H9 (cell line): ENCODE measurements around the gene RRP1B. TPM values are rescaled to one million over a fixed set of nuclear protein-coding genes. Genes with fewer than 3 reads are reported as not detected.

Experiments
- DNase-seq: peaks from one replicate; pipeline ENCODE4 v3.0.0-alpha.2; 2017
- H2AFZ ChIP-seq: one replicate; pipeline ENCODE4 v1.6.1; 2013; ENCODE audit warnings: mild to moderate bottlenecking, low read length, control low read depth, moderate library complexity
- H2AK5ac ChIP-seq: 2 replicates; pipeline ENCODE4 v1.6.1; 2013; ENCODE audit warnings: low read length, control low read depth, mixed read lengths; ENCODE audit not compliant: insufficient read length
- H2BK120ac ChIP-seq: one replicate; pipeline ENCODE4 v1.6.1; 2013; ENCODE audit warnings: low read depth, mild to moderate bottlenecking, low read length, control low read depth, inconsistent platforms; ENCODE audit not compliant: poor library complexity, severe bottlenecking
- H2BK12ac ChIP-seq: 2 replicates; pipeline ENCODE4 v1.6.1; 2013; ENCODE audit warnings: low read length, control low read depth, mixed read lengths, low read depth; ENCODE audit not compliant: insufficient read length
- H2BK15ac ChIP-seq: 2 replicates; pipeline ENCODE4 v1.6.1; 2013; ENCODE audit warnings: low read depth, low read length, control low read depth
- H2BK20ac ChIP-seq: one replicate; pipeline ENCODE4 v1.6.1; 2013; ENCODE audit warnings: low read depth, mild to moderate bottlenecking, low read length, control low read depth, inconsistent platforms; ENCODE audit not compliant: poor library complexity, severe bottlenecking
- H2BK5ac ChIP-seq: 2 replicates; pipeline ENCODE4 v1.6.1; 2013; ENCODE audit warnings: low read length, control low read depth, mixed read lengths; ENCODE audit not compliant: insufficient read length
- H3K14ac ChIP-seq: 2 replicates; pipeline ENCODE4 v1.6.1; 2013; ENCODE audit warnings: low read length, control low read depth; ENCODE audit not compliant: insufficient read depth
- H3K18ac ChIP-seq: 2 replicates; pipeline ENCODE4 v1.6.1; 2013; ENCODE audit warnings: low read depth, mild to moderate bottlenecking, mixed read lengths, low read length, control low read depth; ENCODE audit not compliant: insufficient read length
- H3K23ac ChIP-seq: 2 replicates; pipeline ENCODE4 v1.6.1; 2013; ENCODE audit warnings: low read length, control low read depth, mixed read lengths, low read depth; ENCODE audit not compliant: insufficient read length
- H3K23me2 ChIP-seq: 2 replicates; pipeline ENCODE4 v1.6.1; 2013; ENCODE audit warnings: low read depth, mild to moderate bottlenecking, mixed read lengths, low read length, control low read depth; ENCODE audit not compliant: insufficient read length, poor library complexity, severe bottlenecking
- H3K27ac ChIP-seq: 2 replicates; pipeline ENCODE4 v1.5.1; 2013; ENCODE audit warnings: low read length, control low read depth, mixed read lengths, low read depth; ENCODE audit not compliant: insufficient read length
- H3K27me3 ChIP-seq: 2 replicates; pipeline ENCODE4 v1.6.1; 2013; ENCODE audit warnings: low read length, control low read depth, inconsistent platforms; ENCODE audit not compliant: insufficient read depth
- H3K4ac ChIP-seq: 2 replicates; pipeline ENCODE4 v1.6.1; 2013; ENCODE audit warnings: low read depth, mild to moderate bottlenecking, control low read depth, inconsistent platforms, low read length, moderate library complexity
- H3K4me1 ChIP-seq: 2 replicates; pipeline ENCODE4 v1.6.1; 2013; ENCODE audit warnings: low read length, control low read depth, inconsistent platforms; ENCODE audit not compliant: insufficient read depth
- H3K4me2 ChIP-seq: 2 replicates; pipeline ENCODE4 v1.6.1; 2013; ENCODE audit warnings: low read length, control low read depth, mixed read lengths; ENCODE audit not compliant: insufficient read length, insufficient read depth
- H3K56ac ChIP-seq: 2 replicates; pipeline ENCODE4 v1.6.1; 2013; ENCODE audit warnings: low read depth, mild to moderate bottlenecking, mixed read lengths, low read length, control low read depth; ENCODE audit not compliant: insufficient read length
- H3K79me1 ChIP-seq: 2 replicates; pipeline ENCODE4 v1.6.1; 2013; ENCODE audit warnings: low read depth, mild to moderate bottlenecking, moderate library complexity, low read length, control low read depth, inconsistent platforms; ENCODE audit not compliant: insufficient read depth, poor library complexity, severe bottlenecking
- H3K79me2 ChIP-seq: 2 replicates; pipeline ENCODE4 v1.6.1; 2013; ENCODE audit warnings: low read length, control low read depth, inconsistent platforms; ENCODE audit not compliant: insufficient read depth
- H3K9ac ChIP-seq: 2 replicates; pipeline ENCODE4 v1.6.1; 2013; ENCODE audit warnings: low read length, control low read depth, mixed read lengths; ENCODE audit not compliant: insufficient read length; ENCODE audit errors: extremely low read depth
- H3K9me3 ChIP-seq: one replicate; pipeline ENCODE4 v1.6.1; 2013; ENCODE audit warnings: low read depth, low read length, inconsistent platforms; ENCODE audit not compliant: control insufficient read depth
- H3T11ph ChIP-seq: one replicate; pipeline ENCODE4 v1.6.1; 2013; ENCODE audit warnings: mild to moderate bottlenecking, low read length, control low read depth, inconsistent platforms
- H4K20me1 ChIP-seq: one replicate; pipeline ENCODE4 v1.6.1; 2013; ENCODE audit not compliant: control insufficient read depth, insufficient read length, insufficient read depth
- H4K5ac ChIP-seq: 2 replicates; pipeline ENCODE4 v1.6.1; 2013; ENCODE audit warnings: low read depth, mild to moderate bottlenecking, mixed read lengths, low read length, control low read depth; ENCODE audit not compliant: insufficient read length
- H4K8ac ChIP-seq: replicated peaks from 2 replicates; pipeline ENCODE4 v1.6.1; 2013; ENCODE audit warnings: low read length, control low read depth, mixed read lengths, low read depth; ENCODE audit not compliant: insufficient read length
- H4K91ac ChIP-seq: 2 replicates; pipeline ENCODE4 v1.6.1; 2013; ENCODE audit warnings: low read depth, mild to moderate bottlenecking, moderate library complexity, mixed read lengths, low read length, control low read depth; ENCODE audit not compliant: insufficient read length
- H3K27ac Mint-ChIP-seq, 3 experiments: 2 replicates in 2 of 3; 3 replicates in 1 of 3; pipeline ENCODE4 v1.8.0; 2020 to 2021; ENCODE audit warnings: mixed read lengths in 3 of 3, mild to moderate bottlenecking in 1 of 3, moderate library complexity in 1 of 3
- H3K27me3 Mint-ChIP-seq: 2 replicates; pipeline ENCODE4 v1.8.0; 2021; ENCODE audit warnings: low read depth, mild to moderate bottlenecking, moderate library complexity, mixed read lengths
- H3K36me3 Mint-ChIP-seq, 3 experiments: 2 replicates in 2 of 3; 3 replicates in 1 of 3; pipeline ENCODE4 v1.8.0; 2020 to 2021; ENCODE audit warnings: low read depth in 3 of 3, mixed read lengths in 3 of 3; ENCODE audit not compliant: insufficient read depth in 1 of 3
- H3K4me1 Mint-ChIP-seq, 2 experiments: 2 replicates each; pipeline ENCODE4 v1.8.0; 2020; ENCODE audit warnings: mixed read lengths in 2 of 2
- H3K4me3 Mint-ChIP-seq, 2 experiments: 2 replicates in 1 of 2; 3 replicates in 1 of 2; pipeline ENCODE4 v1.8.0; 2020 to 2021; ENCODE audit warnings: mild to moderate bottlenecking in 2 of 2, mixed read lengths in 2 of 2, moderate library complexity in 1 of 2
- H3K9me3 Mint-ChIP-seq, 2 experiments: 2 replicates in 1 of 2; 3 replicates in 1 of 2; pipeline ENCODE4 v1.8.0; 2020; ENCODE audit warnings: mild to moderate bottlenecking in 2 of 2, mixed read lengths in 2 of 2, moderate library complexity in 1 of 2
- CTCF ChIP-seq: fragments of 200-600 bp; sonication (generic); conservative IDR thresholded peaks from 3 replicates; pipeline ENCODE4 v1.8.0; 2021; ENCODE audit warnings: antibody characterized with exemption, mild to moderate bottlenecking
- WGBS: extraction: QIAGEN DNeasy Blood & Tissue Kit; methylation state at CpG from one replicate; pipeline ENCODE4 v1.1.7; 2013; ENCODE audit warnings: missing lambda C conversion rate, low lambda C conversion rate, mixed read lengths; ENCODE audit not compliant: insufficient read length; ENCODE audit errors: extremely low coverage; 5-methylcytosine and 5-hydroxymethylcytosine counted together
- total RNA-seq: library from RNA; stranded (reverse); gene quantifications from 2 replicates; pipeline ENCODE4 v1.2.1, GENCODE V29; 2021

The RRP1B gene
- total RNA-seq, 1 experiment from 2014 or later, result 96.6 TPM

GRCh38 chr21:43646550-43647260 is 12.7 kb upstream of the RRP1B start:
- Mint-ChIP-seq H3K36me3 (no peaks in the 10 kb centered on the region), H3K4me3 (no peak overlapping the region), H3K4me1 (peaks cover 12 to 18% of the 10 kb centered on the region in 2 experiments), H3K27me3 (no peaks in the 10 kb centered on the region; the same call in 1 of the 2 replicates), H3K27ac (no peak overlapping the region), H3K9me3 (no peaks in the 10 kb centered on the region)
- Histone ChIP-seq H3K9ac (no peak overlapping the region), H3K4ac (no peak overlapping the region), H2BK12ac (no peak overlapping the region), H3K27me3 (no peaks in the 10 kb centered on the region), H2BK5ac (no peak overlapping the region), H4K91ac (no peak overlapping the region), H2AFZ (no peak overlapping the region), H2AK5ac (no peak overlapping the region), H3K23me2 (no peaks in the 10 kb centered on the region), H3T11ph (no peak overlapping the region), H2BK120ac (no peak overlapping the region), H4K20me1 (no peaks in the 10 kb centered on the region), H4K8ac (no peak overlapping the region), H2BK20ac (no peak overlapping the region), H2BK15ac (no peak overlapping the region), H3K4me2 (no peak overlapping the region), H3K4me1 (no peaks in the 10 kb centered on the region), H3K27ac (no peak overlapping the region), H3K18ac (no peak overlapping the region), H3K79me1 (no peaks in the 10 kb centered on the region), H3K79me2 (no peaks in the 10 kb centered on the region), H4K5ac (no peak overlapping the region), H3K56ac (no peak overlapping the region), H3K9me3 (no peaks in the 10 kb centered on the region), H3K23ac (no peak overlapping the region), H3K14ac (no peak overlapping the region)
- DNase-seq, result peak; percentile 92
- TF ChIP-seq CTCF, result peak; percentile 99
- no CpG with 5 or more reads among the region's 7 CpGs for WGBS
